Measurements from ENCODE around the gene C1QTNF8.

GRCh38 chr16:1125471-1125870 lies 29.4 kb upstream of the C1QTNF8 start:
- TF ChIP-seq CEBPB (IDR thresholded peaks at IDR 0.05), result no peak
- TF ChIP-seq CREB1 (IDR thresholded peaks at IDR 0.05; ENCODE audit: low read depth), result no peak
- no peak for TF ChIP-seq ZBTB7A (IDR thresholded peaks at IDR 0.05; ENCODE audit: low read depth)
- TF ChIP-seq, protein P1, sequence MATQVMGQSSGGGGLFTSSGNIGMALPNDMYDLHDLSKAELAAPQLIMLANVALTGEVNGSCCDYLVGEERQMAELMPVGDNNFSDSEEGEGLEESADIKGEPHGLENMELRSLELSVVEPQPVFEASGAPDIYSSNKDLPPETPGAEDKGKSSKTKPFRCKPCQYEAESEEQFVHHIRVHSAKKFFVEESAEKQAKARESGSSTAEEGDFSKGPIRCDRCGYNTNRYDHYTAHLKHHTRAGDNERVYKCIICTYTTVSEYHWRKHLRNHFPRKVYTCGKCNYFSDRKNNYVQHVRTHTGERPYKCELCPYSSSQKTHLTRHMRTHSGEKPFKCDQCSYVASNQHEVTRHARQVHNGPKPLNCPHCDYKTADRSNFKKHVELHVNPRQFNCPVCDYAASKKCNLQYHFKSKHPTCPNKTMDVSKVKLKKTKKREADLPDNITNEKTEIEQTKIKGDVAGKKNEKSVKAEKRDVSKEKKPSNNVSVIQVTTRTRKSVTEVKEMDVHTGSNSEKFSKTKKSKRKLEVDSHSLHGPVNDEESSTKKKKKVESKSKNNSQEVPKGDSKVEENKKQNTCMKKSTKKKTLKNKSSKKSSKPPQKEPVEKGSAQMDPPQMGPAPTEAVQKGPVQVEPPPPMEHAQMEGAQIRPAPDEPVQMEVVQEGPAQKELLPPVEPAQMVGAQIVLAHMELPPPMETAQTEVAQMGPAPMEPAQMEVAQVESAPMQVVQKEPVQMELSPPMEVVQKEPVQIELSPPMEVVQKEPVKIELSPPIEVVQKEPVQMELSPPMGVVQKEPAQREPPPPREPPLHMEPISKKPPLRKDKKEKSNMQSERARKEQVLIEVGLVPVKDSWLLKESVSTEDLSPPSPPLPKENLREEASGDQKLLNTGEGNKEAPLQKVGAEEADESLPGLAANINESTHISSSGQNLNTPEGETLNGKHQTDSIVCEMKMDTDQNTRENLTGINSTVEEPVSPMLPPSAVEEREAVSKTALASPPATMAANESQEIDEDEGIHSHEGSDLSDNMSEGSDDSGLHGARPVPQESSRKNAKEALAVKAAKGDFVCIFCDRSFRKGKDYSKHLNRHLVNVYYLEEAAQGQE (IDR thresholded peaks at IDR 0.05; ENCODE audit: low read depth), result no peak
- TF ChIP-seq MAX (IDR thresholded peaks at IDR 0.05), result 0 out of 2 replicates have a peak, but pooled peaks have one; percentile 32
- TF ChIP-seq TEAD4 (IDR thresholded peaks at IDR 0.05), result no peak
- TF ChIP-seq EP300 (IDR thresholded peaks at IDR 0.05; ENCODE audit: borderline replicate concordance), result no peak

All from Ishikawa (cell line).